ENCODE measurements around the gene BRS3.

DNA sequence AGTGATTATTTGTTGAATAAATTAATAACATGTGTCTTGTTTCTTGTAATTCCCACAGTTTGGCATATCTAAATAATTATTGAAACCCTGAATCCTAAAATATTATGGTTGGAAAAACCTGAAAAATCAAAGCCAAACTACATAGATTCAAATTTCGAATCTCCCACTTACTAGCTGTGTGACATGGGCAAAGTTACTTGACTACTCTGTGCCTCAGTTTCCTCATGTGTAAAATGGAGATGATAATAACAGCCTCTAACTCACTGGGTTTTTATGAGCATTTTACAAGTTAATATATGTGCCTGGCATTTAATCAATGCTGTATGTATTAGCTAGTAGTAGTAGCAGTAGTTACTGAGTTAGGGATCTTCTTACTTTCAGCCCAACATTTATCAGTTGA, 34.6 kb upstream of the BRS3 start:
- TF ChIP-seq, protein P1, sequence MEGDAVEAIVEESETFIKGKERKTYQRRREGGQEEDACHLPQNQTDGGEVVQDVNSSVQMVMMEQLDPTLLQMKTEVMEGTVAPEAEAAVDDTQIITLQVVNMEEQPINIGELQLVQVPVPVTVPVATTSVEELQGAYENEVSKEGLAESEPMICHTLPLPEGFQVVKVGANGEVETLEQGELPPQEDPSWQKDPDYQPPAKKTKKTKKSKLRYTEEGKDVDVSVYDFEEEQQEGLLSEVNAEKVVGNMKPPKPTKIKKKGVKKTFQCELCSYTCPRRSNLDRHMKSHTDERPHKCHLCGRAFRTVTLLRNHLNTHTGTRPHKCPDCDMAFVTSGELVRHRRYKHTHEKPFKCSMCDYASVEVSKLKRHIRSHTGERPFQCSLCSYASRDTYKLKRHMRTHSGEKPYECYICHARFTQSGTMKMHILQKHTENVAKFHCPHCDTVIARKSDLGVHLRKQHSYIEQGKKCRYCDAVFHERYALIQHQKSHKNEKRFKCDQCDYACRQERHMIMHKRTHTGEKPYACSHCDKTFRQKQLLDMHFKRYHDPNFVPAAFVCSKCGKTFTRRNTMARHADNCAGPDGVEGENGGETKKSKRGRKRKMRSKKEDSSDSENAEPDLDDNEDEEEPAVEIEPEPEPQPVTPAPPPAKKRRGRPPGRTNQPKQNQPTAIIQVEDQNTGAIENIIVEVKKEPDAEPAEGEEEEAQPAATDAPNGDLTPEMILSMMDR (conservative IDR thresholded peaks at IDR 0.05; ENCODE audit: low read depth, low read length), result no peak
- TF ChIP-seq EZH2phosphoT487 (IDR thresholded peaks at IDR 0.05; ENCODE audit: borderline replicate concordance, low read length), result no peak

Measured in PC-3 (cell line).